Measurements from ENCODE around the gene SYNGR3.

The SYNGR3 gene

DNA sequence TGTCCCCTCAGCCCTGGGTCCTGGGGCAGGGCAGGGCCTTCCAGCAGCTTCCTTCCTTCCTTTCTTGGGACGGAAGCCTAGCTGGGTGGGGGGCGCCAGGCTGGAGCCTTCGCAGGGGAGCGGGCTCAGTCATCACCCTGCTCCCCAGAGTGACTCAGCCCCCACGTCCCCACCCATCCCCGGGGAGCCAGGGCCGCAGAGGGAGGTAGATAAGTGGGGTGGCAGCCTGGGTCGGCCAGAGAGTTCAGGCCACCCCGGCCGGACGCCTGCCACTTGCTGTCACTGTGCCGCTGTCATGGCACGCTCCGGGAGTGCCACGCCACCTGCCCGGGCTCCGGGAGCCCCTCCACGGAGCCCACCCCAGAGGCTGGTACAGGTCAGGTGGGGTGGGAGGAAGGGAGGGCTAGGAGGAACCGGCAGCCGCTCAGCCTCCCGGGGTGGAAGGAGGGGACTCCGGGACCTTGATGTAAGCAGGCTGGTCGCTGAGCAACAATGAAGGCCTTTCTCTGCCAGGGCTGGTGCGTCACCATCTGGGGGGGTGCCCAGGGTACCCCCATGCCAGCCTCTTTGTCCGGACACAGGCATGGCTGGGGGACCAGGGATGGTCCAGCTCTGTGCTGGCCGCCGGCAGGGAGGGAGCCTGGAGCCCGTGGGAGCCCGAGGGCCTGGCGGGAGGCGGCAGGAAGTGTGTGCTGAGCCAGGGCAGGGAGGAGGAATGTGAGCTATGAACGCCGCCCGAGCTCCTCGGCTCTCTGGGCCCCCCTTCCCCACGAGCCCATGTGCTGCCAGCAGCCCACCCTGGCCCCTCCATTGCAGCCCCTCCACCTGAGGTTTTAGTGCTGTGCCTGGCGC, 43.5 kb downstream of the SYNGR3 start:
- TF ChIP-seq, protein P1, sequence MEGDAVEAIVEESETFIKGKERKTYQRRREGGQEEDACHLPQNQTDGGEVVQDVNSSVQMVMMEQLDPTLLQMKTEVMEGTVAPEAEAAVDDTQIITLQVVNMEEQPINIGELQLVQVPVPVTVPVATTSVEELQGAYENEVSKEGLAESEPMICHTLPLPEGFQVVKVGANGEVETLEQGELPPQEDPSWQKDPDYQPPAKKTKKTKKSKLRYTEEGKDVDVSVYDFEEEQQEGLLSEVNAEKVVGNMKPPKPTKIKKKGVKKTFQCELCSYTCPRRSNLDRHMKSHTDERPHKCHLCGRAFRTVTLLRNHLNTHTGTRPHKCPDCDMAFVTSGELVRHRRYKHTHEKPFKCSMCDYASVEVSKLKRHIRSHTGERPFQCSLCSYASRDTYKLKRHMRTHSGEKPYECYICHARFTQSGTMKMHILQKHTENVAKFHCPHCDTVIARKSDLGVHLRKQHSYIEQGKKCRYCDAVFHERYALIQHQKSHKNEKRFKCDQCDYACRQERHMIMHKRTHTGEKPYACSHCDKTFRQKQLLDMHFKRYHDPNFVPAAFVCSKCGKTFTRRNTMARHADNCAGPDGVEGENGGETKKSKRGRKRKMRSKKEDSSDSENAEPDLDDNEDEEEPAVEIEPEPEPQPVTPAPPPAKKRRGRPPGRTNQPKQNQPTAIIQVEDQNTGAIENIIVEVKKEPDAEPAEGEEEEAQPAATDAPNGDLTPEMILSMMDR (IDR thresholded peaks at IDR 0.05) = no peak

- TF ChIP-seq, protein P1 (IDR thresholded peaks at IDR 0.05) = no peak
Measured at GRCh38 chr16:2034696-2035430, 45.1 kb downstream of the SYNGR3 start.

DNA sequence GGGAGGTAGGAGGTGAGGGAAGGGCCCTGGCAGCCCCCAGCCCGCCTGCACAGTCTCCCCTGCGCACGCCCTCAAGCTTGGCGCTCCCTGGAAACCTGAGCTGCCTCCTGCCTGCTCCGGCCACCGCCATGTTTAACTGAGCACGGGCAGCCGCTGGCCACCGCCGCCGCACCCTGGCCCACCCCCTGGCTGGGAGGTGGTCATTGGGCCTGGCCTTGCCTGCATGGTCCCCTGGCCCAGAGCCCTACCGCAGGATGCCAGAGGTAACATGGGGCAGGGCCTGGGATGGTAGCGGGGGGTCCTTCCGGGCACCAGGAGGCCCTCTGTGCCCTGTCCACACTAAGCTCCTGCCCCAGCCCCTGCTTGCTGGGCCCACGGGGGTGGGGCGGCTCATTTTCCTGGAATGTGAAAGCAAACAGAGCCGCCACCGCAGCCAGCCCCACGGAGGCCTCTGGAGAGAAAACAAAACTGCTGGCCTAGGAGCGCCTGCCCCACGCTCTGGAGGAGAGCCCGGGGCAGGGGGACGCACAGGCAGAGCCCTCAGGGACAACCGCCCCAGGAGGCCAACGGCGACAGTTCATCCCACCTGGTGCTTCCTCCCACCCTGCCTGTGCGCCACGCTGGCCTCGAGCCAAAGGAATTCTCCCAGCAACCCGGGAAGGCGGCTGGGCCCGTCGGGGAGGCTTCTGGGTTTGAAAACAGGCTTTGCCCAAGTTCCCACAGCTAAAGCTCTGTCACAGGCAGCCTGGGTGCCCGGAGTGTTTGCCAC, 45.8 kb downstream of the SYNGR3 start:
- TF ChIP-seq, protein P1 (IDR thresholded peaks at IDR 0.05) = no peak

DNA sequence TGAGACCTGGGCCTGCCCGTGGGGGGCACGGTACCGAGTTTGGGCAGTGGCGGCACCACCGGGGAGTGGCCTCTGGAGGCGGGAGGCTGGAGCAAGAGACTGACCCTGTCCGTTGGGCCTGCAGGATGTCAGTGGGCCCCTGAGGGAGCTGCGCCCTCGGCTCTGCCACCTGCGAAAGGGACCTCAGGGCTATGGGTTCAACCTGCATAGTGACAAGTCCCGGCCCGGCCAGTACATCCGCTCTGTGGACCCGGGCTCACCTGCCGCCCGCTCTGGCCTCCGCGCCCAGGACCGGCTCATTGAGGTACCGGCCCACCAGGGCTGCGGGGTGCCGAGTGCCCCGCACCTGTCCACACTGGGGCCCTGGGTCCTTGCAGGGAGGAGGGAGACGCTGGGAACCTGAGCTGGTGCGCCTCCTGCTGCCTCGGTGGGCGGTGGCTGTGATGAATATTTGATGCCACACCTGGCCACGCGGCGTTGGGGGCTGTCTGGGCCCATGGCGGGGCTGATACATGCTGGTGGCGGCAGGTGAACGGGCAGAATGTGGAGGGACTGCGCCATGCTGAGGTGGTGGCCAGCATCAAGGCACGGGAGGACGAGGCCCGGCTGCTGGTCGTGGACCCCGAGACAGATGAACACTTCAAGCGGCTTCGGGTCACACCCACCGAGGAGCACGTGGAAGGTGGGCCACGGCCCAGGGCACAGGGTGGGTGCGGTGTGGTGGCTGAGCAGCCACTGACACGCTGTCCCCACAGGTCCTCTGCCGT, 46.6 kb downstream of the SYNGR3 start:
- TF ChIP-seq, protein P1 (IDR thresholded peaks at IDR 0.05) = no peak

DNA sequence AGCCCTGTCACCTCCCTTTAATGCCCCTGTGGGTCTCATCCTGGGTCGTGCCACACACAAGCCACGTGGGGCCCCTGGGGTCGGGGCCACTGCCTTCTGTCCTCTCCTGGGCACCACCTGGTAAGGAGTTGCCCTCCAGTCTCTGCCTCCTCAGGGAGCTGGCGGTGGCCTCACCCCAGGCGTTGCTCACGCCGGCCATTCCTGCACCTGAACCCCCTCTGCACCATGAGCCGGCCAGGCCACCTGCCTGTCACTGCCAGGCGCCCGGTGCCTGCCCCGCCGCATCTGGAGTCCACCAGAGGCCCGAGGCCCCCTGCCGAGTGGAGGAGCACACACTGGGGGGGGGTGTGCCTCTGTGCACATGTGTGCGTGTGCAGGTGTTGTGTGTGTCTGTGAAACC, 47.3 kb downstream of the SYNGR3 start:
- TF ChIP-seq, protein P1 (IDR thresholded peaks at IDR 0.05) = no peak

DNA sequence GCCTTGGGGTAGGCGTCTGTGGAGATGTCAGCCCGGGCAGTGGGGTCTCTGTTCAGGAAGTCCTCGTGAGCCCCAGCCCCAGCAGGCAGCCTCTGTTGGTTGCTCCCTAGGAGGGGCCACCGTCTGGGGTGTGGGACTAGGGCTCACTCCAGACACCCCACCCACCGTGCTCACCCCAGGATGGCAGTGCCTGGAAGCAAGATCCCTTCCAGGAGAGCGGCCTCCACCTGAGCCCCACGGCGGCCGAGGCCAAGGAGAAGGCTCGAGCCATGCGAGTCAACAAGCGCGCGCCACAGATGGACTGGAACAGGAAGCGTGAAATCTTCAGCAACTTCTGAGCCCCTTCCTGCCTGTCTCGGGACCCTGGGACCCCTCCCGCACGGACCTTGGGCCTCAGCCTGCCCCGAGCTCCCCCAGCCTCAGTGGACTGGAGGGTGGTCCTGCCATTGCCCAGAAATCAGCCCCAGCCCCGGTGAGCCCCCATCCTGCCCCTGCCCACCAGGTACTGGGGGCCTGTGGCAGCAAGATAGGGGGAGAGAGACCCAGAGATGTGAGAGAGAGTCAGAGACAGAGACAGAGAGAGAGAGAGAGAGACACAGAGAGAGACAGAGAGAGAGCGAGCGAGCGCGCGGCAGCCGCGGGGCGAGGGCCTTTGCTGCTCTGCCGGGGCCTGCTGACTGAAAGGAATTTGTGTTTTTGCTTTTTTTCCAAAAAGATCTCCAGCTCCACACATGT, 48.0 kb downstream of the SYNGR3 start:
- TF ChIP-seq, protein P1 (IDR thresholded peaks at IDR 0.05) = no peak
